OCI-LY3 (cell line): ENCODE data around the gene SCP2.

ENCODE experiments used
- EZH2phosphoT487 ChIP-seq: fragments of 200-600 bp; shearing (Covaris generic); IDR thresholded peaks from 2 replicates; pipeline ENCODE4 v1.6.1; 2018; ENCODE audit warnings: antibody characterized with exemption, mixed run types, low read depth
- TF ChIP-seq, protein P1 (sequence below): fragments of 200-600, 300-600 bp; sonication (generic); IDR thresholded peaks from 2 replicates; pipeline ENCODE4 v1.5.1; 2014; ENCODE audit warnings: antibody characterized with exemption, low read length, low read depth

DNA sequence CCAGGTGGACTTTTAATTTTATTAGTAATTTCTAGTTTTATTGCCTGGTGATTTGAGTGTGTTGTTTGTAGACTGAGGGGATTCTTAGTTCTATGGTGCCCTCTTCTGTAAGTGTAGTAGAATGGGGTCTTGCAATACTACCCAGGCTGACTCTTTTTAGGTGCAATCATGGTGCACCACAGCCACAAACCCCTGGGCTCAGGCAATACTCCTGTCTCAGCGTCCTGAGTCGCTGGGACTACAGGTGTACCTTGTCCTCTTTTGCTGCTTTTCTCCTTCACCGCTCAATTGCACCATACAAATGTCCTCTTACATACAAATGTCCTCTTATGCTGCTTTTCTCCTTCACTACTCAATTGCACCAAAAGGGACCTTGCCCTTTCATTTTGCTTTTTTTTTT is 43.1 kb downstream of the SCP2 start:
- TF ChIP-seq, protein P1, sequence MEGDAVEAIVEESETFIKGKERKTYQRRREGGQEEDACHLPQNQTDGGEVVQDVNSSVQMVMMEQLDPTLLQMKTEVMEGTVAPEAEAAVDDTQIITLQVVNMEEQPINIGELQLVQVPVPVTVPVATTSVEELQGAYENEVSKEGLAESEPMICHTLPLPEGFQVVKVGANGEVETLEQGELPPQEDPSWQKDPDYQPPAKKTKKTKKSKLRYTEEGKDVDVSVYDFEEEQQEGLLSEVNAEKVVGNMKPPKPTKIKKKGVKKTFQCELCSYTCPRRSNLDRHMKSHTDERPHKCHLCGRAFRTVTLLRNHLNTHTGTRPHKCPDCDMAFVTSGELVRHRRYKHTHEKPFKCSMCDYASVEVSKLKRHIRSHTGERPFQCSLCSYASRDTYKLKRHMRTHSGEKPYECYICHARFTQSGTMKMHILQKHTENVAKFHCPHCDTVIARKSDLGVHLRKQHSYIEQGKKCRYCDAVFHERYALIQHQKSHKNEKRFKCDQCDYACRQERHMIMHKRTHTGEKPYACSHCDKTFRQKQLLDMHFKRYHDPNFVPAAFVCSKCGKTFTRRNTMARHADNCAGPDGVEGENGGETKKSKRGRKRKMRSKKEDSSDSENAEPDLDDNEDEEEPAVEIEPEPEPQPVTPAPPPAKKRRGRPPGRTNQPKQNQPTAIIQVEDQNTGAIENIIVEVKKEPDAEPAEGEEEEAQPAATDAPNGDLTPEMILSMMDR: peak; percentile 29; the same call in 1 of the 2 replicates
- TF ChIP-seq EZH2phosphoT487: no peak
